ENCODE data around the gene FOSL1.

Gene FOSL1

DNA sequence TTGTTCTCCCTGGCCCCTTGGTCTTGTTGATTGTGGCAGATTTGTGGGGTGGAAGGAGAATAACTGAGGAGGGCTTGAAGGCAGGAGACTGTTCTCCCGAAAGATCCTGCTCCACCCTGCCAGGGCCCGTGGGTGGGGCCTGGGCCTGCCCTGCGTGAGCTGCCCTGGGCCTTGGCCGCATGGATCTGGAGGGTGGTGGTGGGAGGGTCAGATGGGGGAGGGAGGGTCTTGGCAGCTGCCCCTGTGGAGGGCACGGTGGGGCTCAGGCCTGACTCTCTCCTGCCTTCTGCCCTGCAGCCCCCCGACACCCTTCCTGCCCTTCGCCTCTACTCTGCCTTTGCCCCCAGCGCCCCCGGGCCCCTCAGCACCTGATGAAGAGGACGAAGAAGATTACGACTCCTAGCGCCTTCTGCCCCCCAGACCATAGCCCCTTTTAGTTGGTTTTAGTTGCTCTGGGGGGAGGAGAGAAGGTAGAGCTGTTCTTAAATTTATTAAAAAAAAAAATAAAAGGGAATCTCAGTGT, 20.9 kb upstream of the FOSL1 start:
- DNase-seq (ENCODE audit: low read depth), result no peak
- H3K4me3 ChIP-seq (ENCODE audit: low read depth, low read length), result no peak overlapping the region
- TF ChIP-seq, protein P1, sequence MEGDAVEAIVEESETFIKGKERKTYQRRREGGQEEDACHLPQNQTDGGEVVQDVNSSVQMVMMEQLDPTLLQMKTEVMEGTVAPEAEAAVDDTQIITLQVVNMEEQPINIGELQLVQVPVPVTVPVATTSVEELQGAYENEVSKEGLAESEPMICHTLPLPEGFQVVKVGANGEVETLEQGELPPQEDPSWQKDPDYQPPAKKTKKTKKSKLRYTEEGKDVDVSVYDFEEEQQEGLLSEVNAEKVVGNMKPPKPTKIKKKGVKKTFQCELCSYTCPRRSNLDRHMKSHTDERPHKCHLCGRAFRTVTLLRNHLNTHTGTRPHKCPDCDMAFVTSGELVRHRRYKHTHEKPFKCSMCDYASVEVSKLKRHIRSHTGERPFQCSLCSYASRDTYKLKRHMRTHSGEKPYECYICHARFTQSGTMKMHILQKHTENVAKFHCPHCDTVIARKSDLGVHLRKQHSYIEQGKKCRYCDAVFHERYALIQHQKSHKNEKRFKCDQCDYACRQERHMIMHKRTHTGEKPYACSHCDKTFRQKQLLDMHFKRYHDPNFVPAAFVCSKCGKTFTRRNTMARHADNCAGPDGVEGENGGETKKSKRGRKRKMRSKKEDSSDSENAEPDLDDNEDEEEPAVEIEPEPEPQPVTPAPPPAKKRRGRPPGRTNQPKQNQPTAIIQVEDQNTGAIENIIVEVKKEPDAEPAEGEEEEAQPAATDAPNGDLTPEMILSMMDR (IDR thresholded peaks at IDR 0.05; ENCODE audit: low read depth, low read length, missing control alignments), result no peak

DNA sequence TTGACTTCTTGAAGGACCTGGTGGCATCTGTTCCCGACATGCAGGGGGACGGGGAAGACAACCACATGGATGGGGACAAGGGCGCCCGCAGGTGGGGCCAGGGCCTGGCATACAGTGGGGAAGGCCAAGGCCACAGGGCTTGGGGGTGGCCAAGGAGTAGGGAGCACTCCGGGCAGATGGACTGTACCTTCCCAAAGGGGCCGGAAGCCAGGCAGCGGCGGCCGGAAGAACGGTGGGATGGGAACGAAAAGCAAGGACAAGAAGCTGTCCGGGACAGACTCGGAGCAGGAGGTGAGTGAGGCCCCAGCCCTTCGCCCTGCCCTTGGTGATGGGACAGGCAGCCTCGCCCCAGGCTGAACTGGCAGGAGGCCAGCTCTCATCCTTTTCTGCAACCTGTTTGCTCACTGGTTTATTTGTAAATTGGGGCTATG, 20.2 kb upstream of the FOSL1 start:
- no peak for DNase-seq (ENCODE audit: low read depth)
- H3K4me3 ChIP-seq (ENCODE audit: low read depth, low read length), result peak overlapping the region; percentile 71
- TF ChIP-seq, protein P1 (IDR thresholded peaks at IDR 0.05; ENCODE audit: low read depth, low read length, missing control alignments), result no peak

DNA sequence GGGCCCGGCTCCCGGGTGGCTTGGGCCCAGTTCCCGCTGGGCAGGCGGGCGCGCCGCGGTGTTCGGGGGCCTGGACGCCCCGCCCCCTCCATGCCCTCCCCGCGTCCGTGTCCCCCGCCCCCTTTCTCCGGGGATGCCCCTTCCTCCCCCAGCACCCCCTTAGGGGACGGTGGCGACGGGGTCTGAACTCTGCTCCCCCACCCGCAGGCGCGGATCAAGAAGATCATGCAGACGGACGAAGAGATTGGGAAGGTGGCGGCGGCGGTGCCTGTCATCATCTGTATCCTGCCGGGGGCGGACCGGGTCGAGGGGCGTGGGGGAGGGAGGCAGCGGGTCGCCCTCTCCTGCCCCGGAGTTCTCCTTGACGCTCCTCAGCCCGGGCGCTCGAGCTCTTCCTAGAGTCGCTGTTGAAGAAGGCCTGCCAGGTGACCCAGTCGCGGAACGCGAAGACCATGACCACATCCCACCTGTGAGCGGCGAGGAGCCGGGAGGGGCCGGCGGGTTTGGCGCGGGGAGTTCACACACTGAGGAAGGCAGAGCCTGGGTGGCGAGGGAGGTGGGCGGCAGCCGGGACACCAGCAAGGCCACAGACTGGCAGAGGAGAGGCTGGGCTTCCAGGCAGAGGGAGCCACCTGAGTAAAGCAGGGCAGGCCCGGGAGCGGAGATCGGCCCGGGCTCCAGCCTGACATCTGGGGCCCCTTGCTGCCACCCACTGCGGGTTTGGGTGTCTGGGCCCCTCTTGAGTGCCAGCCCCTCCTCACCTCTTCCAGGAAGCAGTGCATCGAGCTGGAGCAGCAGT, 19.6 kb upstream of the FOSL1 start:
- TF ChIP-seq, protein P1 (IDR thresholded peaks at IDR 0.05; ENCODE audit: low read depth, low read length, missing control alignments), result no peak
- DNase-seq (ENCODE audit: low read depth), result no peak
- peak overlapping the region; percentile 71 for H3K4me3 ChIP-seq (ENCODE audit: low read depth, low read length)

DNA sequence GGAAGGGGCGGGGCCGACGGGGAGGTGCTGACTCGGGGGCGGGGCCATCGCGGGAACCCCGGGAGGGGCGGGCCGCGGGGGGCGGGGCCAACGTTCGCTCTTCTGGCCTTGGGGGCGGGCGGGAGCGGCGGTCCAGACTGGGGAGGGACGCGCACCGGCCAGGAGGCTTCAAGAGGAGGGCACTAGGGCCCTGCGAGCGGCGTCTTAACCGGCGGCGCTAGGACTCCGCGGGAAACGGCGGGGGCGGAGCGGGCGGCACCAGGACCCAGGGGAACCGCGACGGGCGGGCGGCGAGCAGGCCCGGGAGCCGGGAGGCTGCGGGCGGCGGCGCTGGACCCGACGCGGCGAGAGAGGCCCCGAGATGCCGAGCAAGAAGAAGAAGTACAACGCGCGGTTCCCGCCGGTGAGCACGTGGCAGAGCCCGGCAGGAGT, 19.0 kb upstream of the FOSL1 start, which contains the start of gene DRAP1:
Gene DRAP1 (plus strand): TSS at position 286 of the 432 bp plus-strand sequence. CDS start 76 bp downstream, at position 362.
- TF ChIP-seq, protein P1 (IDR thresholded peaks at IDR 0.05; ENCODE audit: low read depth, low read length, missing control alignments), result no peak
- H3K4me3 ChIP-seq (ENCODE audit: low read depth, low read length), result peak within 1 kb of the TSS; percentile 95
- peak; percentile 88 for DNase-seq (ENCODE audit: low read depth)

DNA sequence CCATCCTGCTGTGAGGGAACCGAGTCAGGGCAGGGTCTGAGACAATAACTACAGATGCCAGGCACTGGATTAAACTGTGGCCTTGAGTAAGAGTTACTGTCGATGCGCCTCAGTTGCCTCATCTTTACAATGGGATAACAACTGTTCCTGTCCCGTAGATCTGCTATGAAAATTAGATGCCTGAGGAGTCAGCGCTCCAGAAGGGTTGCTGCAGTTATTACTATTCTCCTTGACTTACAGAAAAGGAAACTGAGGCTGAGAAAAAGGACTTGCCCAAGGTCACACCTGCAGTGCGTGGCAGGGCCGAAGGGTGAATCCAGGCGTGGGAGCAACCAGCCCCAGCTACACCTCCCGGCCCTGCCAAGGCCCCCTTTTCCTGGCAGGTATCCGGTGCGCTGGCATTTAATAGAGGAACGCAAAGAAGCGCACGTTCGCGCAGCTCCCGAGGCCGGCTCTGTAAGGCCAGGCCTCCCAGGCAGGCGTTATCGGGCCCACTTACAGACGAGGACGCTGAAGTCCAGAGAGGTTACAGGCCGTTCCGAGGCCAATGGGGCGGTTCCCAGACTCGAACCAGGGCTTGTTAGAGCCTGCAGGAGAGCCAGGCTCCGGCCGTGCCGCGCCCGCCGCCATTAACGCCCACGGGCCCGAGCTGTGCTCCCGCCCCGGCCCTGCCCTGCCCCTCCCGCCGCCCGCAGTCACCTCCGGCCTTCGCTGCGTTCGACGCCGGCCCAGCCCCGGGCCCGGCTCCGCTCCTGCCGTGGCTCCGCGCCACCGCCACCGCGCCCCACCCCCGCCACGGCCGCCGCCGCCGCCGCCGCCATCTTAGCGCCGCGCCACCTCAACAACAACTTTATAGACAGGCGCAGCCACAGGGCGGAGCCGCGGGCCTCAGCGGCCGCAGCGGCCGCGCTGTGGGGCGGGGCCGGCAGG, 18.3 kb upstream of the FOSL1 start, which contains the start of gene C11orf68:
Gene C11orf68 (minus strand): TSS at position 852 of the 930 bp plus-strand sequence. CDS start 31 bp downstream, at position 821.
- peak within 1 kb of the TSS; percentile 95 for H3K4me3 ChIP-seq (ENCODE audit: low read depth, low read length)
- TF ChIP-seq, protein P1 (IDR thresholded peaks at IDR 0.05; ENCODE audit: low read depth, low read length, missing control alignments), result no peak
- DNase-seq (ENCODE audit: low read depth), result no peak

DNA sequence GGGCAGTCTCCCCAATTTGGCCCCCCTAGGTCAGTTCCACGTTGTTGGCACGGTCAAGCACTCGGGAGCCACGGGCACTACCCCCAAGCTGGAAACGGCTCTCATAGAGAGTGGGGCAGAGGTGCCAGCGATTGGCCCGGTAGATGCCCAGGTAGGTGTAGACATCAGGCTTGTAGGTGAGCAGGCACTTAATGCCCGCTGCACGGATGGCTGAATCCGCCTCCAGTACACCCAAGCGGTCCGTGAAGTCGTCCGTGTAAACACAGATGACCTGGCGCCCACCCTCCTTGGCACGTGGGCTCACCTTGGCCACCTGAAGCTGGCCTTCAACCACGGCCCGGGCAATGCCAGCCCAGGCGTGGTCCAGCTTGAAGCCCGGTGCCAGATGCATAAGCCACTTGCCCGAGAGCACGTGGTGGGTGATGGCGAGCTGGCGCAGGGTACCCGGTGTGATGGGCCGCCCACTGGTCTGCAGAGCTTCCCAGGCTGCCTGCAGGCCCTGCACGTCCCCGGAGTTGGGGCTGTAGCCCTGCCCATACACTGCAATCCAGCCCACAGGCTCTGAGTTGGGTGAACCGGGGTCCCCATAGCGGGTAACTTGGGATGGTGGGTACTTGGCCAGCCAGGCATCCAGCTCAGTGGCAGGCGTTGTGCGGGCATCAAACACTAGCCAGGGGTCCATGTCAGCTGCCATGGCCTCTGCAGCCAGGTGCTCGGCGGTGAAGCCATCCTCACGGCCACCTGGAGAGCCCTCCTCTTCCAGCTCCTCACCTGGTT, 17.4 kb upstream of the FOSL1 start:
- TF ChIP-seq, protein P1 (IDR thresholded peaks at IDR 0.05; ENCODE audit: low read depth, low read length, missing control alignments), result no peak
- no peak for DNase-seq (ENCODE audit: low read depth)
- peak overlapping the region; percentile 95 for H3K4me3 ChIP-seq (ENCODE audit: low read depth, low read length)
